Mucosa of descending colon (tissue), 3 donors: Measurements from ENCODE around the gene PITRM1. TPM values are rescaled to one million over a fixed set of nuclear protein-coding genes. Genes with fewer than 3 reads are reported as not detected.
A peak's percentile ranks its signal among the peaks of the same experiment; 100 is the strongest.

Experiments used
- ATAC-seq: fragments of 200-7000 bp; cut with Tn5 transposase; one replicate; pipeline ENCODE4 v1.9.1; 2020; ENCODE audit warnings: mild to moderate bottlenecking, moderate library complexity
- DNase-seq, 3 donors: peaks; one replicate each; pipeline ENCODE4 v3.0.0-alpha.2; 2020
- H3K36me3 ChIP-seq: fragments of 200-600 bp; one replicate; pipeline ENCODE4 v1.8.0; 2021; ENCODE audit warnings: low read depth, mild to moderate bottlenecking
- H3K4me1 ChIP-seq: fragments of 200-600 bp; one replicate; pipeline ENCODE4 v1.8.0; 2021; ENCODE audit warnings: low read depth, mild to moderate bottlenecking
- H3K4me3 ChIP-seq: fragments of 200-600 bp; one replicate; pipeline ENCODE4 v1.8.0; 2021; ENCODE audit warnings: mild to moderate bottlenecking
- H3K9me3 ChIP-seq: fragments of 200-600 bp; one replicate; pipeline ENCODE4 v1.8.0; 2021; ENCODE audit warnings: mild to moderate bottlenecking
- CTCF ChIP-seq: fragments of 200-600 bp; IDR thresholded peaks from one replicate; pipeline ENCODE4 v1.8.0; 2022; ENCODE audit warnings: antibody characterized with exemption, mild to moderate bottlenecking
- intact Hi-C, 2 donors: fragments of 100-400 bp; cut with DNase I in 1 of 2; cut with micrococcal nuclease in 1 of 2; formaldehyde crosslinking; loops; one replicate each; pipeline versions ENCODE4 v1.11.0 to v1.11.1; 2022; cut with DNase I, micrococcal nuclease
- total RNA-seq, 3 donors: library from RNA; stranded (reverse); fragmentation: NEBNext Ultra II Directional in 2 of 3; extraction: Animal tissue kit (Norgen Biotek cat#: 25700) in 2 of 3; gene quantifications; one replicate each; pipeline versions ENCODE4 v1.2.1 to v1.2.4, GENCODE V29; 2021 to 2023
- donor health status: DM: no; HTN: no; CAD: no; lungs with moderate emphysema.
- donor health status: DM: no; HTN: no; CAD: no.
- donor health status: DM: no; HTN: yes; CAD: no.

PITRM1 gene
- total RNA-seq, 3 donors from 2014 or later: 50.8 to 53.9 (median 51.3) TPM

GRCh38 chr10:3100093-3100792 is 72.3 kb downstream of the PITRM1 start:
- H3K9me3 ChIP-seq: no peaks in the 10 kb centered on the region
- no peaks in the 10 kb centered on the region for H3K36me3 ChIP-seq
- DNase-seq (no peak), ATAC-seq (no peak)
- no peak overlapping the region for H3K4me3 ChIP-seq
- TF ChIP-seq CTCF: no peak
- intact Hi-C loops: no loop called here
- H3K4me1 ChIP-seq: peaks cover 16% of the 10 kb centered on the region

GRCh38 chr10:3099291-3100092 is 73.1 kb downstream of the PITRM1 start:
- H3K4me3 ChIP-seq: no peak overlapping the region
- DNase-seq: no peak
- H3K9me3 ChIP-seq: no peaks in the 10 kb centered on the region
- intact Hi-C loops: no loop called here
- no peak for ATAC-seq
- no peaks in the 10 kb centered on the region for H3K36me3 ChIP-seq
- peaks cover 21% of the 10 kb centered on the region for H3K4me1 ChIP-seq
- no peak for TF ChIP-seq CTCF

GRCh38 chr10:3098689-3099088 is 73.9 kb downstream of the PITRM1 start:
- no peaks in the 10 kb centered on the region for H3K36me3 ChIP-seq
- H3K9me3 ChIP-seq: no peaks in the 10 kb centered on the region
- peaks cover 21% of the 10 kb centered on the region for H3K4me1 ChIP-seq
- DNase-seq: no peak
- intact Hi-C loops: no loop called here
- no peak for ATAC-seq
- no peak for TF ChIP-seq CTCF
- no peak overlapping the region for H3K4me3 ChIP-seq

- H3K4me1 ChIP-seq: peaks cover 12% of the 10 kb centered on the region
- no peak for TF ChIP-seq CTCF
- no peak overlapping the region for H3K4me3 ChIP-seq
- no peaks in the 10 kb centered on the region for H3K9me3 ChIP-seq
- ATAC-seq: no peak
- H3K36me3 ChIP-seq: no peaks in the 10 kb centered on the region
- intact Hi-C loops: no loop called here
- peak in 1 of 3 donors; percentile 31 for DNase-seq
Observed at GRCh38 chr10:3097160-3097559, 75.4 kb downstream of the PITRM1 start.

GRCh38 chr10:3096149-3096548 is 76.4 kb downstream of the PITRM1 start:
- H3K4me3 ChIP-seq: no peak overlapping the region
- peak in 1 of 3 donors; percentile 52 for DNase-seq
- H3K4me1 ChIP-seq: peaks cover 12% of the 10 kb centered on the region
- peak; percentile 7 for ATAC-seq
- no peaks in the 10 kb centered on the region for H3K36me3 ChIP-seq
- TF ChIP-seq CTCF: no peak
- no peaks in the 10 kb centered on the region for H3K9me3 ChIP-seq
- intact Hi-C loops: no loop called here
